GM18861 (cell line): ENCODE results near the gene STMP1.

Experiments
- ATAC-seq: cut with Tn5 transposase; IDR thresholded peaks from one replicate; pipeline ENCODE4 v1.9.1; 2021; ENCODE audit not compliant: unreplicated experiment

STMP1 gene

GRCh38 chr7:135718794-135719437 lies 56.6 kb downstream of the STMP1 start:
- no peak for ATAC-seq

- ATAC-seq = no peak
These were observed 57.4 kb downstream of the STMP1 start for GRCh38 chr7:135719688-135720087.

GRCh38 chr7:135721198-135721820 lies 59.0 kb downstream of the STMP1 start:
- ATAC-seq = no peak

- ATAC-seq = no peak
These were observed 61.1 kb downstream of the STMP1 start for GRCh38 chr7:135723411-135723810.
